ENCODE data around the gene SLC7A6OS.

- TF ChIP-seq POLR2A (IDR thresholded peaks at IDR 0.05; ENCODE audit: borderline replicate concordance, extremely low read depth, insufficient read depth, insufficient read length) (no peak), CTCF (IDR thresholded peaks at IDR 0.05 in 2 of 3, conservative IDR thresholded peaks at IDR 0.05 in 1 of 3; ENCODE audit: borderline replicate concordance in 1 of 3, insufficient read depth in 1 of 3, low read depth in 2 of 3, low read length in 2 of 3) (no peak), SRF (IDR thresholded peaks at IDR 0.05; ENCODE audit: low read depth) (no peak), ATF3 (IDR thresholded peaks at IDR 0.05) (no peak), EZH2phosphoT487 (IDR thresholded peaks at IDR 0.05; ENCODE audit: borderline replicate concordance) (no peak), RAD21 (IDR thresholded peaks at IDR 0.05; ENCODE audit: low read depth) (no peak), MAX (IDR thresholded peaks at IDR 0.05) (no peak), EZH2 (IDR thresholded peaks at IDR 0.05) (no peak), POLR2AphosphoS5 (IDR thresholded peaks at IDR 0.05; ENCODE audit: low read depth, low read length) (no peak)
Measured at GRCh38 chr16:68353366-68353765, 42.6 kb upstream of the SLC7A6OS start.
